GM23338 (cell line): ENCODE measurements around the gene IPO7. TPM values are rescaled to one million over a fixed set of nuclear protein-coding genes. Genes with fewer than 3 reads are reported as not detected.

ENCODE experiments used
- ATAC-seq: fragments of 200-7000 bp; cut with Tn5 transposase; 3 replicates; pipeline ENCODE4 v1.9.1; 2020
- DNase-seq: peaks from one replicate; pipeline ENCODE4 v3.0.0-alpha.2; 2015; ENCODE audit warnings: low spot score
- H2AFZ ChIP-seq: fragments of 200-600 bp; sonication (generic); 2 replicates; pipeline ENCODE4 v1.8.0; 2016; ENCODE audit warnings: antibody characterized with exemption, mild to moderate bottlenecking, moderate library complexity
- H3F3A ChIP-seq: fragments of 200-600 bp; sonication (generic); replicated peaks from 2 replicates; pipeline ENCODE4 v1.8.0; 2017; ENCODE audit warnings: antibody characterized with exemption, mixed run types, low read depth
- H3K27ac ChIP-seq: fragments of 200-600 bp; sonication (generic); 2 replicates; pipeline ENCODE4 v1.6.1; 2016; ENCODE audit warnings: low read depth
- H3K27me3 ChIP-seq: fragments of 200-600 bp; sonication (generic); 2 replicates; pipeline ENCODE4 v1.8.0; 2016; ENCODE audit warnings: mild to moderate bottlenecking, mixed run types, moderate library complexity; ENCODE audit not compliant: insufficient read depth
- H3K36me3 ChIP-seq: fragments of 200-600 bp; sonication (generic); 2 replicates; pipeline ENCODE4 v1.8.0; 2016; ENCODE audit warnings: mild to moderate bottlenecking; ENCODE audit not compliant: insufficient read depth
- H3K4me1 ChIP-seq: fragments of 200-600 bp; sonication (generic); 2 replicates; pipeline ENCODE4 v1.8.0; 2016; ENCODE audit warnings: mild to moderate bottlenecking, moderate library complexity; ENCODE audit not compliant: insufficient read depth
- H3K4me2 ChIP-seq: fragments of 200-600 bp; sonication (generic); 2 replicates; pipeline ENCODE4 v1.7.1; 2017; ENCODE audit warnings: mixed run types
- H3K4me3 ChIP-seq: fragments of 200-600 bp; sonication (generic); 2 replicates; pipeline ENCODE4 v1.6.1; 2016; ENCODE audit warnings: mixed run types
- H3K79me2 ChIP-seq: fragments of 200-600 bp; sonication (generic); replicated peaks from 2 replicates; pipeline ENCODE4 v1.8.0; 2017; ENCODE audit warnings: mild to moderate bottlenecking; ENCODE audit not compliant: insufficient read depth
- H3K9me2 ChIP-seq: fragments of 200-600 bp; sonication (generic); 2 replicates; pipeline ENCODE4 v1.8.0; 2017; ENCODE audit not compliant: insufficient read depth
- H4K20me1 ChIP-seq: fragments of 200-600 bp; sonication (generic); replicated peaks from 2 replicates; pipeline ENCODE4 v1.8.0; 2017; ENCODE audit warnings: mild to moderate bottlenecking; ENCODE audit not compliant: insufficient read depth
- H3K27ac Mint-ChIP-seq: 2 replicates; pipeline ENCODE4 v1.8.0; 2020; ENCODE audit warnings: inconsistent platforms, mild to moderate bottlenecking, moderate library complexity, mixed read lengths
- H3K27me3 Mint-ChIP-seq: 3 replicates; pipeline ENCODE4 v1.8.0; 2022; ENCODE audit warnings: low read depth, mild to moderate bottlenecking, moderate library complexity, mixed read lengths, inconsistent platforms; ENCODE audit not compliant: insufficient read depth, poor library complexity
- H3K36me3 Mint-ChIP-seq: 3 replicates; pipeline ENCODE4 v1.8.0; 2021; ENCODE audit warnings: low read depth, mild to moderate bottlenecking, inconsistent platforms, moderate library complexity, mixed read lengths
- H3K4me1 Mint-ChIP-seq: 3 replicates; pipeline ENCODE4 v1.8.0; 2020; ENCODE audit warnings: mild to moderate bottlenecking, inconsistent platforms, mixed read lengths
- H3K4me3 Mint-ChIP-seq: 3 replicates; pipeline ENCODE4 v1.8.0; 2021; ENCODE audit warnings: moderate library complexity, mild to moderate bottlenecking, inconsistent platforms, mixed read lengths
- H3K9me3 Mint-ChIP-seq: 3 replicates; pipeline ENCODE4 v1.8.0; 2020; ENCODE audit warnings: moderate library complexity, mild to moderate bottlenecking, inconsistent platforms, mixed read lengths
- CTCF ChIP-seq, 2 experiments: fragments of 200-600 bp in 1 of 2; sonication (generic) in 1 of 2; conservative IDR thresholded peaks; 2 replicates each; pipeline versions ENCODE4 v1.5.1 to v1.6.1; 2016 to 2017; ENCODE audit warnings: antibody characterized with exemption in 2 of 2, low read depth in 2 of 2, mild to moderate bottlenecking in 2 of 2, moderate library complexity in 1 of 2
- ETS1 ChIP-seq: IDR thresholded peaks from 2 replicates; pipeline ENCODE4 v1.6.1; 2016; ENCODE audit warnings: antibody characterized with exemption
- EZH2 ChIP-seq: fragments of 200-600 bp; sonication (generic); IDR thresholded peaks from one replicate; pipeline ENCODE4 v1.8.0; 2017; ENCODE audit warnings: antibody characterized with exemption, mild to moderate bottlenecking, low read depth; ENCODE audit not compliant: unreplicated experiment
- EZH2phosphoT487 ChIP-seq: fragments of 200-600 bp; sonication (generic); IDR thresholded peaks from one replicate; pipeline ENCODE4 v1.8.1; 2018; ENCODE audit warnings: antibody characterized with exemption; ENCODE audit not compliant: unreplicated experiment
- JUNB ChIP-seq: IDR thresholded peaks from one replicate; pipeline ENCODE4 v1.6.1; 2016; ENCODE audit warnings: antibody characterized with exemption; ENCODE audit not compliant: unreplicated experiment
- POLR2AphosphoS5 ChIP-seq: IDR thresholded peaks from 2 replicates; pipeline ENCODE4 v1.6.1; 2016; ENCODE audit warnings: antibody characterized with exemption, low read depth
- REST ChIP-seq: IDR thresholded peaks from one replicate; pipeline ENCODE4 v1.6.1; 2018; ENCODE audit warnings: antibody characterized with exemption; ENCODE audit not compliant: unreplicated experiment
- STAT1 ChIP-seq: IDR thresholded peaks from one replicate; pipeline ENCODE4 v1.6.1; 2016; ENCODE audit warnings: antibody characterized with exemption; ENCODE audit not compliant: unreplicated experiment
- ZNF331 ChIP-seq: fragments of 250-450 bp; sonication (Bioruptor Pico); IDR thresholded peaks from 2 replicates; pipeline ENCODE4 v1.5.0; 2020; ENCODE audit warnings: low read depth, mild to moderate bottlenecking, moderate library complexity
- ZNF462 ChIP-seq: fragments of 250-450 bp; sonication (Bioruptor Pico); IDR thresholded peaks from 2 replicates; pipeline ENCODE4 v1.5.0; 2020; ENCODE audit warnings: mild to moderate bottlenecking, moderate library complexity
- polyA plus RNA-seq: library from polyadenylated mRNA; unstranded; fragments of >200 nt; fragmentation: Nextera tagmentation; extraction: Ambion mirVana; gene quantifications from 2 replicates; pipeline ENCODE4 v1.2.1, GENCODE V29; 2016
- total RNA-seq: library from RNA; depleted of rRNA; stranded (reverse); fragments of >200 nt; shearing (Covaris generic); gene quantifications from 2 replicates; pipeline ENCODE4 v1.2.3, GENCODE V29; 2014

Gene IPO7
- total and polyA plus RNA-seq, 2 experiments from 2014 or later = 56.1 to 271 TPM

- no peak for TF ChIP-seq ETS1
- no peak for TF ChIP-seq EZH2
- TF ChIP-seq EZH2phosphoT487 = no peak
- TF ChIP-seq ZNF331 (CRISPR knock-in tag) = no peak
- no peak for TF ChIP-seq CTCF (conservative IDR thresholded peaks at IDR 0.05; ENCODE audit: low read depth in 2 of 2)
- TF ChIP-seq REST = no peak
Observed at GRCh38 chr11:9367551-9367950, 16.9 kb upstream of the IPO7 start (continued).

- peaks cover 26% of the 10 kb centered on the region for H3K4me1 Mint-ChIP-seq
- no peak for ATAC-seq
- H3K36me3 ChIP-seq = no peaks in the 10 kb centered on the region
- H3F3A ChIP-seq = peaks cover 8% of the 10 kb centered on the region; the same call in 1 of the 2 replicates
- H4K20me1 ChIP-seq = no peaks in the 10 kb centered on the region
- no peaks in the 10 kb centered on the region for H3K79me2 ChIP-seq
- no peaks in the 10 kb centered on the region; the same call in 2 of the 3 replicates for H3K9me3 Mint-ChIP-seq
- no peaks in the 10 kb centered on the region for H3K9me2 ChIP-seq
- peaks cover 20% of the 10 kb centered on the region for H3K4me1 ChIP-seq
- no peak for DNase-seq
- no peak overlapping the region for H3K4me2 ChIP-seq
- H3K4me3 ChIP-seq = no peak overlapping the region
- no peak overlapping the region for H3K27ac ChIP-seq
- H3K27me3 ChIP-seq = no peaks in the 10 kb centered on the region
- H3K27me3 Mint-ChIP-seq = peaks cover 3% of the 10 kb centered on the region
- H3K36me3 Mint-ChIP-seq = no peaks in the 10 kb centered on the region
- no peak overlapping the region for H2AFZ ChIP-seq
- H3K27ac Mint-ChIP-seq = no peak overlapping the region
- H3K4me3 Mint-ChIP-seq = no peak overlapping the region
- TF ChIP-seq EZH2phosphoT487 = no peak
- TF ChIP-seq ZNF462 (CRISPR knock-in tag) = no peak
- no peak for TF ChIP-seq JUNB
- no peak for TF ChIP-seq EZH2
- no peak for TF ChIP-seq STAT1
- no peak for TF ChIP-seq ETS1
- no peak for TF ChIP-seq POLR2AphosphoS5
Observed at GRCh38 chr11:9377036-9377435, 7.4 kb upstream of the IPO7 start.
